HG03045 (cell line): ENCODE measurements around the gene DHRS7.
"Not testable (repeated sequence)": the region's sequence is repeated elsewhere in the genome, so short reads cannot be mapped to it uniquely, and the experiment has no call there.

Experiments
- ATAC-seq: cut with Tn5 transposase; IDR thresholded peaks from one replicate; pipeline ENCODE4 v1.9.1; 2021; ENCODE audit warnings: mild to moderate bottlenecking, moderate library complexity; ENCODE audit not compliant: unreplicated experiment

DHRS7 gene

GRCh38 chr14:60134702-60135101 is 30.5 kb downstream of the DHRS7 start:
- ATAC-seq: no peak

GRCh38 chr14:60133487-60133886 is 31.7 kb downstream of the DHRS7 start:
- no peak for ATAC-seq

GRCh38 chr14:60125918-60126317 is 39.3 kb downstream of the DHRS7 start:
- ATAC-seq: no peak

- no peak for ATAC-seq
These were observed 49.0 kb downstream of the DHRS7 start for GRCh38 chr14:60116181-60116580.

- no peak for ATAC-seq
These were observed 50.3 kb downstream of the DHRS7 start for GRCh38 chr14:60114881-60115280.

GRCh38 chr14:60111732-60112131 is 53.5 kb downstream of the DHRS7 start:
- ATAC-seq: no peak

GRCh38 chr14:60107477-60107876 is 57.7 kb downstream of the DHRS7 start:
- no peak for ATAC-seq

- ATAC-seq: no peak
These were observed 58.9 kb downstream of the DHRS7 start for GRCh38 chr14:60106339-60106738.

GRCh38 chr14:60102389-60102788 is 62.8 kb downstream of the DHRS7 start:
- no peak for ATAC-seq

- ATAC-seq: no peak
These were observed 63.4 kb downstream of the DHRS7 start for GRCh38 chr14:60101786-60102185.

GRCh38 chr14:60099855-60100254 is 65.3 kb downstream of the DHRS7 start:
- not testable (repeated sequence) for ATAC-seq

- ATAC-seq: no peak
These were observed 67.2 kb downstream of the DHRS7 start for GRCh38 chr14:60097974-60098373.

GRCh38 chr14:60095781-60096450 is 69.3 kb downstream of the DHRS7 start:
- no peak for ATAC-seq

GRCh38 chr14:60095231-60095630 is 70.0 kb downstream of the DHRS7 start:
- ATAC-seq: no peak

GRCh38 chr14:60094306-60094897 is 70.8 kb downstream of the DHRS7 start:
- no peak for ATAC-seq
